Activated CD8-positive, alpha-beta memory T cell treated with anti-CD3 and anti-CD28 coated beads for 4 hours (primary cell): Measurements from ENCODE around the gene DUSP6.

Experiments used
- DNase-seq, 2 donors: peaks; one replicate each; pipeline ENCODE4 v3.0.0-alpha.2; 2020; ENCODE audit warnings: low read depth in 2 of 2

DUSP6 gene

GRCh38 chr12:89352492-89353187, at the start of gene DUSP6:
Gene DUSP6, minus strand, starts transcription at chr12:89352501. Its CDS starts 462 bp downstream, at chr12:89352039.
- DNase-seq, result peak; percentile 59 to 78

- DNase-seq, result no peak
Observed at GRCh38 chr12:89401433-89402058, 49.2 kb upstream of the DUSP6 start.

GRCh38 chr12:89400415-89400814, 48.1 kb upstream of the DUSP6 start:
- no peak for DNase-seq

GRCh38 chr12:89395712-89396111, 43.4 kb upstream of the DUSP6 start:
- DNase-seq, result no peak

- no peak for DNase-seq
Observed at GRCh38 chr12:89393551-89394121, 41.3 kb upstream of the DUSP6 start.

GRCh38 chr12:89392391-89392790, 40.1 kb upstream of the DUSP6 start:
- DNase-seq, result no peak

GRCh38 chr12:89391726-89392336, 39.5 kb upstream of the DUSP6 start:
- no peak for DNase-seq

GRCh38 chr12:89390802-89391673, 38.7 kb upstream of the DUSP6 start:
- no peak for DNase-seq

GRCh38 chr12:89389755-89390661, 37.7 kb upstream of the DUSP6 start:
- DNase-seq, result no peak

GRCh38 chr12:89386138-89386537, 33.8 kb upstream of the DUSP6 start:
- no peak for DNase-seq

- no peak for DNase-seq
Observed at GRCh38 chr12:89384807-89385206, 32.5 kb upstream of the DUSP6 start.

GRCh38 chr12:89384050-89384758, 31.9 kb upstream of the DUSP6 start:
- DNase-seq, result no peak

GRCh38 chr12:89383235-89384049, 31.1 kb upstream of the DUSP6 start:
- DNase-seq, result no peak

GRCh38 chr12:89382328-89382727, 30.0 kb upstream of the DUSP6 start:
- DNase-seq, result no peak

GRCh38 chr12:89379839-89380467, 27.7 kb upstream of the DUSP6 start:
- DNase-seq, result no peak

- no peak for DNase-seq
Observed at GRCh38 chr12:89379148-89379838, 27.0 kb upstream of the DUSP6 start.

GRCh38 chr12:89376844-89377243, 24.5 kb upstream of the DUSP6 start:
- DNase-seq, result no peak

- DNase-seq, result no peak
Observed at GRCh38 chr12:89376202-89376529, 23.9 kb upstream of the DUSP6 start.
